Effector memory CD8-positive, alpha-beta T cell (primary cell): Measurements from ENCODE around the gene FADS2.

ENCODE experiments used
- ATAC-seq: fragments of 150-1000 bp; cut with Tn5 transposase; replicated peaks from 2 replicates; pipeline ENCODE4 v1.10.0; 2021; ENCODE audit warnings: mild to moderate bottlenecking, moderate library complexity
- DNase-seq, 3 experiments: peaks; one replicate each; pipeline ENCODE4 v3.0.0; 2021
- H3K27ac Mint-ChIP-seq, 2 donors: one replicate each; pipeline ENCODE4 v1.8.0; 2022; ENCODE audit warnings: mild to moderate bottlenecking in 2 of 2, mixed read lengths in 2 of 2, moderate library complexity in 2 of 2
- H3K27me3 Mint-ChIP-seq, 2 donors: one replicate each; pipeline ENCODE4 v1.8.0; 2022; ENCODE audit warnings: mixed read lengths in 2 of 2
- H3K36me3 Mint-ChIP-seq: one replicate; pipeline ENCODE4 v1.8.0; 2022; ENCODE audit warnings: mild to moderate bottlenecking, moderate library complexity, mixed read lengths; ENCODE audit not compliant: insufficient read depth
- H3K4me1 Mint-ChIP-seq, 2 donors: one replicate each; pipeline ENCODE4 v1.8.0; 2022; ENCODE audit warnings: low read depth in 2 of 2, mixed read lengths in 2 of 2
- H3K4me3 Mint-ChIP-seq, 2 donors: one replicate each; pipeline ENCODE4 v1.8.0; 2022; ENCODE audit warnings: mild to moderate bottlenecking in 2 of 2, mixed read lengths in 2 of 2, moderate library complexity in 2 of 2
- H3K9me3 Mint-ChIP-seq, 2 donors: one replicate each; pipeline ENCODE4 v1.8.0; 2022; ENCODE audit warnings: mixed read lengths in 2 of 2

FADS2 gene

GRCh38 chr11:61787928-61788491 lies 40.1 kb upstream of the FADS2 start:
- Mint-ChIP-seq H3K27ac (peak overlapping the region in 1 of 2 donors; percentile 77), H3K36me3 (peaks cover 28% of the 10 kb centered on the region), H3K27me3 (no peaks in the 10 kb centered on the region), H3K9me3 (no peaks in the 10 kb centered on the region), H3K4me3 (no peak overlapping the region), H3K4me1 (peaks cover 11 to 20% of the 10 kb centered on the region in 2 donors)
- no peak for ATAC-seq
- DNase-seq: no peak

- H3K27me3 Mint-ChIP-seq: no peaks in the 10 kb centered on the region
- DNase-seq (peak; percentile 34 to 49 (median 39)), ATAC-seq (peak; percentile 40)
- peak overlapping the region; percentile 87 to 98 for H3K4me3 Mint-ChIP-seq
- peaks cover 16 to 26% of the 10 kb centered on the region in 2 donors for H3K4me1 Mint-ChIP-seq
- H3K9me3 Mint-ChIP-seq: no peaks in the 10 kb centered on the region
- H3K36me3 Mint-ChIP-seq: peaks cover 35% of the 10 kb centered on the region
- peak overlapping the region; percentile 97 to 100 for H3K27ac Mint-ChIP-seq
Measured at GRCh38 chr11:61791737-61792309, 36.3 kb upstream of the FADS2 start.

GRCh38 chr11:61792310-61793082 lies 35.6 kb upstream of the FADS2 start, which contains the start of the genes FEN1 and TMEM258:
Gene FEN1, plus strand, starts transcription at chr11:61792911. Its CDS starts 2,451 bp downstream, at chr11:61795362.
Gene TMEM258, minus strand, starts transcription at chr11:61792599. Its CDS starts 41 bp downstream, at chr11:61792558.
- H3K4me3 Mint-ChIP-seq: peak within 1 kb of the TSS; percentile 87 to 98
- H3K36me3 Mint-ChIP-seq: peaks cover 35% of the 10 kb centered on the region
- DNase-seq (peak; percentile 82 to 86 (median 84)), ATAC-seq (peak; percentile 87)
- no peaks in the 10 kb centered on the region for H3K9me3 Mint-ChIP-seq
- H3K27me3 Mint-ChIP-seq: no peaks in the 10 kb centered on the region
- H3K27ac Mint-ChIP-seq: peak within 1 kb of the TSS; percentile 97 to 100
- peaks cover 16 to 27% of the 10 kb centered on the region in 2 donors for H3K4me1 Mint-ChIP-seq

- ATAC-seq: no peak
- peak overlapping the region; percentile 87 to 98 for H3K4me3 Mint-ChIP-seq
- peaks cover 16 to 27% of the 10 kb centered on the region in 2 donors for H3K4me1 Mint-ChIP-seq
- H3K27ac Mint-ChIP-seq: peak overlapping the region; percentile 97 to 100
- H3K9me3 Mint-ChIP-seq: no peaks in the 10 kb centered on the region
- DNase-seq: no peak
- H3K36me3 Mint-ChIP-seq: peaks cover 35% of the 10 kb centered on the region
- no peaks in the 10 kb centered on the region for H3K27me3 Mint-ChIP-seq
Measured at GRCh38 chr11:61793083-61793828, 34.8 kb upstream of the FADS2 start.

GRCh38 chr11:61793829-61794204 lies 34.3 kb upstream of the FADS2 start:
- no peaks in the 10 kb centered on the region for H3K9me3 Mint-ChIP-seq
- DNase-seq (no peak), ATAC-seq (no peak)
- no peaks in the 10 kb centered on the region for H3K27me3 Mint-ChIP-seq
- peaks cover 30% of the 10 kb centered on the region for H3K36me3 Mint-ChIP-seq
- peak overlapping the region; percentile 87 to 98 for H3K4me3 Mint-ChIP-seq
- peaks cover 16 to 29% of the 10 kb centered on the region in 2 donors for H3K4me1 Mint-ChIP-seq
- H3K27ac Mint-ChIP-seq: peak overlapping the region; percentile 97 to 100

- Mint-ChIP-seq H3K27me3 (no peaks in the 10 kb centered on the region), H3K9me3 (no peaks in the 10 kb centered on the region), H3K4me3 (no peak overlapping the region), H3K27ac (no peak overlapping the region), H3K36me3 (peaks cover 24% of the 10 kb centered on the region), H3K4me1 (peaks cover 16 to 28% of the 10 kb centered on the region in 2 donors)
- ATAC-seq: no peak
- DNase-seq: no peak
Measured at GRCh38 chr11:61794579-61794978, 33.5 kb upstream of the FADS2 start.

GRCh38 chr11:61795459-61795858 lies 32.6 kb upstream of the FADS2 start:
- DNase-seq: no peak
- Mint-ChIP-seq H3K9me3 (no peaks in the 10 kb centered on the region), H3K36me3 (peaks cover 21% of the 10 kb centered on the region), H3K27ac (no peak overlapping the region), H3K27me3 (no peaks in the 10 kb centered on the region), H3K4me3 (no peak overlapping the region), H3K4me1 (peaks cover 16 to 24% of the 10 kb centered on the region in 2 donors)
- no peak for ATAC-seq

GRCh38 chr11:61795876-61796526 lies 32.1 kb upstream of the FADS2 start:
- no peak overlapping the region for H3K27ac Mint-ChIP-seq
- H3K36me3 Mint-ChIP-seq: peaks cover 21% of the 10 kb centered on the region
- H3K27me3 Mint-ChIP-seq: no peaks in the 10 kb centered on the region
- no peak for ATAC-seq
- peaks cover 16 to 24% of the 10 kb centered on the region in 2 donors for H3K4me1 Mint-ChIP-seq
- DNase-seq: no peak
- no peak overlapping the region for H3K4me3 Mint-ChIP-seq
- H3K9me3 Mint-ChIP-seq: no peaks in the 10 kb centered on the region

- Mint-ChIP-seq H3K27ac (peak overlapping the region; percentile 7 to 35), H3K27me3 (no peaks in the 10 kb centered on the region), H3K4me3 (no peak overlapping the region), H3K36me3 (peaks cover 13% of the 10 kb centered on the region), H3K4me1 (peaks cover 5 to 12% of the 10 kb centered on the region in 2 donors), H3K9me3 (no peaks in the 10 kb centered on the region)
- DNase-seq (peak; percentile 74 to 75 (median 74)), ATAC-seq (peak; percentile 10)
Measured at GRCh38 chr11:61797263-61797944, 30.7 kb upstream of the FADS2 start.

- ATAC-seq: no peak
- peaks cover 0 to 3% of the 10 kb centered on the region in 2 donors for H3K4me1 Mint-ChIP-seq
Measured at GRCh38 chr11:61799665-61800284, 28.3 kb upstream of the FADS2 start.

GRCh38 chr11:61800331-61801281 lies 27.5 kb upstream of the FADS2 start:
- Mint-ChIP-seq H3K27ac (peak overlapping the region in 1 of 2 donors; percentile 51), H3K4me1 (peaks cover 0 to 3% of the 10 kb centered on the region in 2 donors), H3K9me3 (no peaks in the 10 kb centered on the region), H3K27me3 (no peaks in the 10 kb centered on the region), H3K36me3 (peaks cover 5% of the 10 kb centered on the region), H3K4me3 (no peak overlapping the region)
- ATAC-seq (no peak), DNase-seq (no peak)

More at GRCh38 chr11:61799665-61800284, 28.3 kb upstream of the FADS2 start:
- Mint-ChIP-seq H3K4me3 (no peak overlapping the region), H3K27me3 (no peaks in the 10 kb centered on the region), H3K27ac (peak overlapping the region in 1 of 2 donors; percentile 67), H3K9me3 (no peaks in the 10 kb centered on the region), H3K36me3 (peaks cover 9% of the 10 kb centered on the region)
- no peak for DNase-seq
